ENCODE data around the gene STX12.

- no peak for TF ChIP-seq CTCF (conservative IDR thresholded peaks at IDR 0.05; ENCODE audit: low read length)
- TF ChIP-seq EZH2phosphoT487 (IDR thresholded peaks at IDR 0.05; ENCODE audit: borderline replicate concordance) = no peak
Measured at GRCh38 chr1:27821761-27822315, 48.8 kb downstream of the STX12 start.
